ENCODE results near the gene KCTD17. TPM values are rescaled to one million over a fixed set of nuclear protein-coding genes. Genes with fewer than 3 reads are reported as not detected.

KCTD17 gene
- total and polyA plus RNA-seq, 2 of the 13 experiments (the other 11 are each of a cell fraction or from before 2014, with no cell fraction given), result 5.3 to 11.7 TPM

DNA sequence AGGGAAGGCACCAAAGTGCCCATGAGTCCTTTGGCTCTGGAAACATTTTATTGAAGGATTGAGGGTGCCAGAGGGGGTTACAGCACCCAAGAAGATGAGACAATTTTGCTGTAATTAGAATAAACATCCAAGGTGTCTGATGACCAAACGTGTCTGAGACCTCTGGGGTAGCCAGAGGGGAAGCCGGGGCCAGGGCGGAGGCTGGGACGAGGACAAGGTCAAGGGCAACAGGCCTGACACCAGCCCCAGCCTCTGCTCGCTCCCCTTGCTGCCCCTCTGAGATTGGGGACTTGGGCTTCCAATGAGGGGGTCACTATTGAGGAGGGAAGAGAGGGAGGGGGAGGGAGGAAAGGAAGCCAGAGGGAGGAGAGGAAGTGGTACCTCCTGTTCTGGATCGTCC, 32.4 kb downstream of the KCTD17 start:
- in situ Hi-C loops (cut with HindIII; ENCODE audit: extremely low pct_ligation_motif_present, low pct_unique_long_range_greater_than_20kb), result no loop called here
- ChIA-PET CTCF (ENCODE audit: low intra/inter-chr PET ratio, low total read pairs) (no interaction called here), POLR2A (no interaction called here)
- Histone ChIP-seq H3K4me3 (replicated peaks in 1 of 3; ENCODE audit: insufficient read depth in 1 of 3, low read depth in 2 of 3, low read length in 3 of 3) (no peak overlapping the region), H3K36me3 (replicated peaks in 1 of 2; ENCODE audit: control insufficient read depth in 1 of 2, insufficient read depth in 2 of 2, low read length in 2 of 2) (no peaks in the 10 kb centered on the region), H3K27me3 (ENCODE audit: control insufficient read depth in 1 of 2, insufficient read depth in 2 of 2, low read length in 2 of 2) (no peaks in the 10 kb centered on the region), H4K20me1 (ENCODE audit: insufficient read depth, low read length) (no peaks in the 10 kb centered on the region), H3K27ac (ENCODE audit: extremely low read length, insufficient read depth, low read length) (no peak overlapping the region), H3K9me3 (ENCODE audit: low read length) (no peaks in the 10 kb centered on the region), H3K9ac (ENCODE audit: insufficient read depth, low read depth, low read length) (no peak overlapping the region), H2AFZ (ENCODE audit: low read length) (no peak overlapping the region), H3K79me2 (ENCODE audit: insufficient read depth, low read length) (no peaks in the 10 kb centered on the region), H3K4me1 (ENCODE audit: insufficient read depth, low read length) (peaks cover 8% of the 10 kb centered on the region), H3K4me2 (ENCODE audit: low read depth, low read length) (no peak overlapping the region)
- TF ChIP-seq ELF1 (CRISPR knock-in tag; IDR thresholded peaks at IDR 0.05) (no peak), SNAI1 (CRISPR knock-in tag; IDR thresholded peaks at IDR 0.05; ENCODE audit: borderline replicate concordance) (no peak)
- TF ChIP-seq, protein P1, sequence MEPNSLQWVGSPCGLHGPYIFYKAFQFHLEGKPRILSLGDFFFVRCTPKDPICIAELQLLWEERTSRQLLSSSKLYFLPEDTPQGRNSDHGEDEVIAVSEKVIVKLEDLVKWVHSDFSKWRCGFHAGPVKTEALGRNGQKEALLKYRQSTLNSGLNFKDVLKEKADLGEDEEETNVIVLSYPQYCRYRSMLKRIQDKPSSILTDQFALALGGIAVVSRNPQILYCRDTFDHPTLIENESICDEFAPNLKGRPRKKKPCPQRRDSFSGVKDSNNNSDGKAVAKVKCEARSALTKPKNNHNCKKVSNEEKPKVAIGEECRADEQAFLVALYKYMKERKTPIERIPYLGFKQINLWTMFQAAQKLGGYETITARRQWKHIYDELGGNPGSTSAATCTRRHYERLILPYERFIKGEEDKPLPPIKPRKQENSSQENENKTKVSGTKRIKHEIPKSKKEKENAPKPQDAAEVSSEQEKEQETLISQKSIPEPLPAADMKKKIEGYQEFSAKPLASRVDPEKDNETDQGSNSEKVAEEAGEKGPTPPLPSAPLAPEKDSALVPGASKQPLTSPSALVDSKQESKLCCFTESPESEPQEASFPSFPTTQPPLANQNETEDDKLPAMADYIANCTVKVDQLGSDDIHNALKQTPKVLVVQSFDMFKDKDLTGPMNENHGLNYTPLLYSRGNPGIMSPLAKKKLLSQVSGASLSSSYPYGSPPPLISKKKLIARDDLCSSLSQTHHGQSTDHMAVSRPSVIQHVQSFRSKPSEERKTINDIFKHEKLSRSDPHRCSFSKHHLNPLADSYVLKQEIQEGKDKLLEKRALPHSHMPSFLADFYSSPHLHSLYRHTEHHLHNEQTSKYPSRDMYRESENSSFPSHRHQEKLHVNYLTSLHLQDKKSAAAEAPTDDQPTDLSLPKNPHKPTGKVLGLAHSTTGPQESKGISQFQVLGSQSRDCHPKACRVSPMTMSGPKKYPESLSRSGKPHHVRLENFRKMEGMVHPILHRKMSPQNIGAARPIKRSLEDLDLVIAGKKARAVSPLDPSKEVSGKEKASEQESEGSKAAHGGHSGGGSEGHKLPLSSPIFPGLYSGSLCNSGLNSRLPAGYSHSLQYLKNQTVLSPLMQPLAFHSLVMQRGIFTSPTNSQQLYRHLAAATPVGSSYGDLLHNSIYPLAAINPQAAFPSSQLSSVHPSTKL (CRISPR knock-in tag; IDR thresholded peaks at IDR 0.05), result no peak
- BruUV-seq (replicated peaks), result no TSS peak
- FAIRE-seq (no peak), DNase-seq (ENCODE audit: low spot score) (no peak), ATAC-seq (no peak)
- intact Hi-C loops (cut with micrococcal nuclease; ENCODE audit: unreplicated experiment), result no loop called here
- 79% methylated on average over 6 of the region's 6 CpGs for WGBS (ENCODE audit: low lambda C conversion rate)

DNA sequence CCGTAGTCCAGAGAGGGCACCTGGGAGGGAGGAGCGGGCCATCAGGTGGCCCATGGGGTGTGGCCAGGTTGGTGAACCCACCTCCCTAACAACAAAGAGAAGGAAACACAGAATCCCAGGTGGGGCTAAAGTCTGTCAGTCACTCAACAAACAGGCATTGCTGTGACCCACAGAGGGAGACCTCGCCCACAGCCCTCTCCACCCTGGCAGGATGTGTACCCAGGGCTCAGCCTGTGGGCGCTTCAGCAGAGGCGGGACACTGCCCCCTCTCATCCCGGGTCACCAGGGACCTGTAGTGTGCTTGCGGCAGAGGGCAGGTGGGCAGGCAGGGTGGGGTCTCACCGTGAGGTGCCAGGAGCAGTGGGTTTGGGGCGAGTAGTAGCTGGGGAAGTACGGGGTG, 32.8 kb downstream of the KCTD17 start:
- ATAC-seq (no peak), FAIRE-seq (no peak), DNase-seq (ENCODE audit: low spot score) (no peak)
- no peak overlapping the region for H3K4me2 ChIP-seq (ENCODE audit: low read depth, low read length)
- intact Hi-C loops (cut with micrococcal nuclease; ENCODE audit: unreplicated experiment), result no loop called here
- H2AFZ ChIP-seq (ENCODE audit: low read length), result no peak overlapping the region
- H3K4me1 ChIP-seq (ENCODE audit: insufficient read depth, low read length), result peaks cover 12% of the 10 kb centered on the region
- WGBS (ENCODE audit: low lambda C conversion rate), result 80% methylated on average over 6 of the region's 10 CpGs
- POLR2A ChIA-PET, result no interaction called here
- no peak overlapping the region for H3K9ac ChIP-seq (ENCODE audit: insufficient read depth, low read depth, low read length)
- CTCF ChIA-PET (ENCODE audit: low intra/inter-chr PET ratio, low total read pairs), result no interaction called here
- H3K9me3 ChIP-seq (ENCODE audit: low read length), result no peaks in the 10 kb centered on the region
- no TSS peak for BruUV-seq (replicated peaks)
- in situ Hi-C loops (cut with HindIII; ENCODE audit: extremely low pct_ligation_motif_present, low pct_unique_long_range_greater_than_20kb), result no loop called here
- H3K36me3 ChIP-seq (replicated peaks in 1 of 2; ENCODE audit: control insufficient read depth in 1 of 2, insufficient read depth in 2 of 2, low read length in 2 of 2), result no peaks in the 10 kb centered on the region
- H3K4me3 ChIP-seq (replicated peaks in 1 of 3; ENCODE audit: insufficient read depth in 1 of 3, low read depth in 2 of 3, low read length in 3 of 3), result no peak overlapping the region
- H4K20me1 ChIP-seq (ENCODE audit: insufficient read depth, low read length), result no peaks in the 10 kb centered on the region
- H3K79me2 ChIP-seq (ENCODE audit: insufficient read depth, low read length), result no peaks in the 10 kb centered on the region
- no peaks in the 10 kb centered on the region for H3K27me3 ChIP-seq (ENCODE audit: control insufficient read depth in 1 of 2, insufficient read depth in 2 of 2, low read length in 2 of 2)
- H3K27ac ChIP-seq (ENCODE audit: extremely low read length, insufficient read depth, low read length), result no peak overlapping the region
- TF ChIP-seq RAD21 (CRISPR knock-in tag; IDR thresholded peaks at IDR 0.05) (no peak), ZNF329 (CRISPR knock-in tag; IDR thresholded peaks at IDR 0.05; ENCODE audit: low read depth) (no peak), NAIF1 (CRISPR knock-in tag; IDR thresholded peaks at IDR 0.05; ENCODE audit: borderline replicate concordance) (no peak), RCOR2 (CRISPR knock-in tag; IDR thresholded peaks at IDR 0.05) (no peak), NFIC (IDR thresholded peaks at IDR 0.05; ENCODE audit: low read length) (no peak), GABPB1 (CRISPR knock-in tag; IDR thresholded peaks at IDR 0.05) (no peak), CENPX (CRISPR knock-in tag; IDR thresholded peaks at IDR 0.05) (no peak), HMG20B (CRISPR knock-in tag; conservative IDR thresholded peaks at IDR 0.05) (no peak)
- TF ChIP-seq, protein P2, sequence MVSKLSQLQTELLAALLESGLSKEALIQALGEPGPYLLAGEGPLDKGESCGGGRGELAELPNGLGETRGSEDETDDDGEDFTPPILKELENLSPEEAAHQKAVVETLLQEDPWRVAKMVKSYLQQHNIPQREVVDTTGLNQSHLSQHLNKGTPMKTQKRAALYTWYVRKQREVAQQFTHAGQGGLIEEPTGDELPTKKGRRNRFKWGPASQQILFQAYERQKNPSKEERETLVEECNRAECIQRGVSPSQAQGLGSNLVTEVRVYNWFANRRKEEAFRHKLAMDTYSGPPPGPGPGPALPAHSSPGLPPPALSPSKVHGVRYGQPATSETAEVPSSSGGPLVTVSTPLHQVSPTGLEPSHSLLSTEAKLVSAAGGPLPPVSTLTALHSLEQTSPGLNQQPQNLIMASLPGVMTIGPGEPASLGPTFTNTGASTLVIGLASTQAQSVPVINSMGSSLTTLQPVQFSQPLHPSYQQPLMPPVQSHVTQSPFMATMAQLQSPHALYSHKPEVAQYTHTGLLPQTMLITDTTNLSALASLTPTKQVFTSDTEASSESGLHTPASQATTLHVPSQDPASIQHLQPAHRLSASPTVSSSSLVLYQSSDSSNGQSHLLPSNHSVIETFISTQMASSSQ (IDR thresholded peaks at IDR 0.05; ENCODE audit: low read depth), result no peak
- TF ChIP-seq, protein P2 (CRISPR knock-in tag; IDR thresholded peaks at IDR 0.05; ENCODE audit: borderline replicate concordance), result no peak
